ENCODE measurements around the gene SZRD1.
A peak's percentile ranks its signal among the peaks of the same experiment; 100 is the strongest.

The SZRD1 gene

GRCh38 chr1:16422041-16422440 is 55.0 kb downstream of the SZRD1 start:
- Histone ChIP-seq H3K9me3 (ENCODE audit: severe bottlenecking) (no peaks in the 10 kb centered on the region), H3K27ac (no peak overlapping the region), H3K4me3 (ENCODE audit: low read depth, low read length) (no peak overlapping the region), H3K27me3 (ENCODE audit: insufficient read depth, low read depth, severe bottlenecking) (no peaks in the 10 kb centered on the region), H3K36me3 (no peaks in the 10 kb centered on the region)
- DNase-seq = no peak
- TF ChIP-seq CTCF (IDR thresholded peaks at IDR 0.05; ENCODE audit: low read depth, low read length) = no peak

GRCh38 chr1:16425125-16426025 is 58.3 kb downstream of the SZRD1 start:
- no peak for TF ChIP-seq CTCF (IDR thresholded peaks at IDR 0.05; ENCODE audit: low read depth, low read length)
- DNase-seq = peak; percentile 37

GRCh38 chr1:16430606-16431005 is 63.6 kb downstream of the SZRD1 start:
- Histone ChIP-seq H3K4me3 (ENCODE audit: low read depth, low read length) (no peak overlapping the region), H3K27ac (no peak overlapping the region), H3K36me3 (no peaks in the 10 kb centered on the region), H3K27me3 (ENCODE audit: insufficient read depth, low read depth, severe bottlenecking) (no peaks in the 10 kb centered on the region), H3K9me3 (ENCODE audit: severe bottlenecking) (no peaks in the 10 kb centered on the region)
- DNase-seq = no peak
- no peak for TF ChIP-seq CTCF (IDR thresholded peaks at IDR 0.05; ENCODE audit: low read depth, low read length)

More at GRCh38 chr1:16425125-16426025, 58.3 kb downstream of the SZRD1 start:
- Histone ChIP-seq H3K9me3 (ENCODE audit: severe bottlenecking) (no peaks in the 10 kb centered on the region), H3K27ac (no peak overlapping the region), H3K36me3 (no peaks in the 10 kb centered on the region), H3K27me3 (ENCODE audit: insufficient read depth, low read depth, severe bottlenecking) (no peaks in the 10 kb centered on the region), H3K4me3 (ENCODE audit: low read depth, low read length) (no peak overlapping the region)

- no peaks in the 10 kb centered on the region for H3K9me3 ChIP-seq (ENCODE audit: severe bottlenecking)
- no peak for DNase-seq
- H3K4me3 ChIP-seq (ENCODE audit: low read depth, low read length) = no peak overlapping the region
- no peak overlapping the region for H3K27ac ChIP-seq
- H3K36me3 ChIP-seq = no peaks in the 10 kb centered on the region
- no peak for TF ChIP-seq CTCF (IDR thresholded peaks at IDR 0.05; ENCODE audit: low read depth, low read length)
- H3K27me3 ChIP-seq (ENCODE audit: insufficient read depth, low read depth, severe bottlenecking) = no peaks in the 10 kb centered on the region
Observed at GRCh38 chr1:16433030-16433429, 66.0 kb downstream of the SZRD1 start.

GRCh38 chr1:16434007-16434406 is 67.0 kb downstream of the SZRD1 start:
- no peak for TF ChIP-seq CTCF (IDR thresholded peaks at IDR 0.05; ENCODE audit: low read depth, low read length)
- no peak overlapping the region for H3K4me3 ChIP-seq (ENCODE audit: low read depth, low read length)
- H3K27me3 ChIP-seq (ENCODE audit: insufficient read depth, low read depth, severe bottlenecking) = no peaks in the 10 kb centered on the region
- H3K9me3 ChIP-seq (ENCODE audit: severe bottlenecking) = no peaks in the 10 kb centered on the region
- H3K36me3 ChIP-seq = no peaks in the 10 kb centered on the region
- no peak for DNase-seq
- no peak overlapping the region for H3K27ac ChIP-seq

Measured in WERI-Rb-1 (cell line).